ENCODE data around the gene ZDHHC11B. TPM values are rescaled to one million over a fixed set of nuclear protein-coding genes. Genes with fewer than 3 reads are reported as not detected.
A peak's percentile ranks its signal among the peaks of the same experiment; 100 is the strongest.
"Not testable (repeated sequence)": the region's sequence is repeated elsewhere in the genome, so short reads cannot be mapped to it uniquely, and the experiment has no call there.

Gene ZDHHC11B
- total and polyA plus RNA-seq, 8 donors, result 0.93 to 42.4 (median 8.6) TPM

DNA sequence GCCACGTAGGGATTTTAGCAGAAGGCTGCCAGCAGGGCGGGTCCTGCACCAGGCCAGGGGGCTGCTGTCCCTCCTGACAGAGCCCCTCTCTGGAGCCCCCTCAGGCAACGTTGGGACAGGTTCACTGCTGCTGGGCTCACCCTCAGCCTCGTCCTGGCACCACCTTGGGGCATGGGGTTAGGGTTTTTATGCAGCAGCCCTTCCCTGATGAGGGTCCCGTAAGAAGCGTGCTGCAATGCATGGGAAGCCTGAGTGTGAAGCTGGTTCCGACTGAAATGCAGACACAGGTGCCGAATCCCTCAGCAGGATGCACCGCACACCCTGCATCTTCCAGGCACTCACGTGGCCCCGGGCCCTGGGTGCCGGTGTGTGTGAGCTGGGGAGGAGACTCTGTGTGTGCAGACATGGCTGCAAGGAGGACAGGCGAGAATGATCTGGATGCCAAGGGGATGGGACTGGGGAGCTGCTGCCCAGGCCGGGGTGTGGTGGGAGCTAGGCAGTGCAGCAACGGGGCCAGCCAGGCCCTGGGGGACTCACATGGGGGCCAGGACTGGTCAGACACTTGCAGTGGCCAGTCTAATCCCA lies 27.1 kb downstream of the ZDHHC11B start:
- TF ChIP-seq, protein P1, sequence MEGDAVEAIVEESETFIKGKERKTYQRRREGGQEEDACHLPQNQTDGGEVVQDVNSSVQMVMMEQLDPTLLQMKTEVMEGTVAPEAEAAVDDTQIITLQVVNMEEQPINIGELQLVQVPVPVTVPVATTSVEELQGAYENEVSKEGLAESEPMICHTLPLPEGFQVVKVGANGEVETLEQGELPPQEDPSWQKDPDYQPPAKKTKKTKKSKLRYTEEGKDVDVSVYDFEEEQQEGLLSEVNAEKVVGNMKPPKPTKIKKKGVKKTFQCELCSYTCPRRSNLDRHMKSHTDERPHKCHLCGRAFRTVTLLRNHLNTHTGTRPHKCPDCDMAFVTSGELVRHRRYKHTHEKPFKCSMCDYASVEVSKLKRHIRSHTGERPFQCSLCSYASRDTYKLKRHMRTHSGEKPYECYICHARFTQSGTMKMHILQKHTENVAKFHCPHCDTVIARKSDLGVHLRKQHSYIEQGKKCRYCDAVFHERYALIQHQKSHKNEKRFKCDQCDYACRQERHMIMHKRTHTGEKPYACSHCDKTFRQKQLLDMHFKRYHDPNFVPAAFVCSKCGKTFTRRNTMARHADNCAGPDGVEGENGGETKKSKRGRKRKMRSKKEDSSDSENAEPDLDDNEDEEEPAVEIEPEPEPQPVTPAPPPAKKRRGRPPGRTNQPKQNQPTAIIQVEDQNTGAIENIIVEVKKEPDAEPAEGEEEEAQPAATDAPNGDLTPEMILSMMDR (IDR thresholded peaks at IDR 0.05), result no peak
- TF ChIP-seq EP300 (IDR thresholded peaks at IDR 0.05) (no peak), POLR2AphosphoS5 (IDR thresholded peaks at IDR 0.05) (no peak), POLR2A (IDR thresholded peaks at IDR 0.05) (no peak)
- intact Hi-C loops (cut with DNase I; ENCODE audit: low total_unique reads), result loop anchor here (5.0 kb wide), 1 partner anchor 90 kb away; no protein-coding TSS in a partner anchor
- Histone ChIP-seq H3K9me3 (no peaks in the 10 kb centered on the region), H3K4me3 (no peak overlapping the region), H3K27ac (no peak overlapping the region), H3K4me1 (peaks cover 36 to 45% (median 39%) of the 10 kb centered on the region in 4 donors), H3K36me3 (peaks cover 0 to 5% (median 0%) of the 10 kb centered on the region in 4 donors), H3K27me3 (no peaks in the 10 kb centered on the region)
- 73 to 82% (median 79%) methylated on average over 15 of the region's 15 CpGs for WGBS, 5 donors
- peak in 1 of 2 donors; percentile 23 for DNase-seq

DNA sequence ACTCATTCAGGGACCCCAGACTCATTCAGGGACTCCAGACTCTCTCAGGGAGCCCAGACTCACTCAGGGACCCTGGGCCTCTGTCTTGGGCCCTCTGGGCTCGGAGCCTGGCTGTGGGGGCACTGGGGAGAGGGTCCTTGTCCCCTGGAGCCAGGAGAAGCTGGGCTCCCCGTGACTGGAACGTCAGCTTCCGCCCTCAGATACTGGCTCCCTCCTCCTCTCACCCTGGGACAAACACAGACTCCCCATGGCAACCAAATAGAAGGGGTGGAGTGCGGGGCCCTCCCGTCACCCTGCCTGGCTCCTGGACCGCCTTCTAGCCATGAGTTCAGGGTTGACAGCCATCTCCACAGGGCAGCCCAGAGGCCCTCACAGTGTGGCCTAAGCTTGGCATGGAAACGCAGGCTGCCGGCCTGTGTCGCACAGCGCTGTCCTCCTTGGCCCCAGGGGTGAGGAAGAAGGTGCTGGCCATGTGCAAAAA lies 27.6 kb downstream of the ZDHHC11B start:
- H3K4me3 ChIP-seq, result no peak overlapping the region
- H3K9me3 ChIP-seq, result no peaks in the 10 kb centered on the region
- peaks cover 0 to 5% (median 0%) of the 10 kb centered on the region in 4 donors for H3K36me3 ChIP-seq
- intact Hi-C loops (cut with DNase I; ENCODE audit: low total_unique reads), result loop anchor here (5.0 kb wide), 1 partner anchor 90 kb away; no protein-coding TSS in a partner anchor
- peaks cover 36 to 42% (median 39%) of the 10 kb centered on the region in 4 donors for H3K4me1 ChIP-seq
- 20 to 41% (median 34%) methylated on average over 11 of the region's 11 CpGs for WGBS, 5 donors
- H3K27me3 ChIP-seq, result no peaks in the 10 kb centered on the region
- DNase-seq, result peak; percentile 64 to 94
- peak overlapping the region in 4 of 5 donors; percentile 12 to 69 (median 54) for H3K27ac ChIP-seq
- no peak for TF ChIP-seq POLR2AphosphoS5 (IDR thresholded peaks at IDR 0.05)
- no peak for TF ChIP-seq POLR2A (IDR thresholded peaks at IDR 0.05)
- TF ChIP-seq, protein P1 (IDR thresholded peaks at IDR 0.05), result no peak
- no peak for TF ChIP-seq EP300 (IDR thresholded peaks at IDR 0.05)

GRCh38 chr5:756171-756570 lies 28.4 kb downstream of the ZDHHC11B start:
- Histone ChIP-seq H3K4me3 (no peak overlapping the region), H3K36me3 (peaks cover 0 to 5% (median 0%) of the 10 kb centered on the region in 4 donors), H3K27ac (peak overlapping the region in 2 of 5 donors; percentile 68 to 69), H3K9me3 (no peaks in the 10 kb centered on the region), H3K4me1 (peaks cover 36 to 40% (median 39%) of the 10 kb centered on the region in 4 donors), H3K27me3 (no peaks in the 10 kb centered on the region)
- intact Hi-C loops (cut with DNase I; ENCODE audit: low total_unique reads), result loop anchor here (5.0 kb wide), 1 partner anchor 91 kb away; no protein-coding TSS in a partner anchor
- peak; percentile 53 to 56 for DNase-seq
- no peak for TF ChIP-seq EP300 (IDR thresholded peaks at IDR 0.05)
- TF ChIP-seq POLR2AphosphoS5 (IDR thresholded peaks at IDR 0.05), result no peak
- 75 to 85% (median 81%) methylated on average over 6 to 10 of the region's 10 CpGs for WGBS, 5 donors

DNA sequence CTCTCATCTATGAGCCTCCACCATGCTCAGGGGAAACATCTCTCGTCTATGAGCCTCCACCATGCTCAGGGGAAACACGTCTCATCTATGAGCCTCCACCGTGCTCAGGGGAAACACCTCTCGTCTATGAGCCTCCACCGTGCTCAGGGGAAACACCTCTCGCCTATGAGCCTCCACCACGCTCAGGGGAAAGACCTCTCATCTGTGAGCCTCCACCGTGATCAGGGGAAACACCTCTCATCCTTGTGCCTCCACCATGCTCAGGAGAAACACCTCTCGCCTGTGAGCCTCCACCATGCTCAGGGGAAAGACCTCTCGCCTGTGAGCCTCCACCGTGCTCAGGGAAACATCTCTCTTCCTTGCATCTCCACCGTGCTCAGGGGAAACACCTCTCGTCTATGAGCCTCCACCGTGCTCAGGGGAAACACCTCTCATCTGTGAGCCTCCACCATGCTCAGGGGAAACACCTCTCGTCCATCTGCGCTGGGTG lies 30.3 kb downstream of the ZDHHC11B start:
- H3K27me3 ChIP-seq; H3K27ac ChIP-seq; H3K36me3 ChIP-seq; DNase-seq; intact Hi-C loops (cut with DNase I; ENCODE audit: low total_unique reads); H3K9me3 ChIP-seq; H3K4me3 ChIP-seq: not testable (repeated sequence)
- WGBS, 5 donors, result 58 to 89% (median 63%) methylated on average over 16 of the region's 16 CpGs
- peaks cover 26 to 32% (median 31%) of the 10 kb centered on the region in 4 donors for H3K4me1 ChIP-seq

DNA sequence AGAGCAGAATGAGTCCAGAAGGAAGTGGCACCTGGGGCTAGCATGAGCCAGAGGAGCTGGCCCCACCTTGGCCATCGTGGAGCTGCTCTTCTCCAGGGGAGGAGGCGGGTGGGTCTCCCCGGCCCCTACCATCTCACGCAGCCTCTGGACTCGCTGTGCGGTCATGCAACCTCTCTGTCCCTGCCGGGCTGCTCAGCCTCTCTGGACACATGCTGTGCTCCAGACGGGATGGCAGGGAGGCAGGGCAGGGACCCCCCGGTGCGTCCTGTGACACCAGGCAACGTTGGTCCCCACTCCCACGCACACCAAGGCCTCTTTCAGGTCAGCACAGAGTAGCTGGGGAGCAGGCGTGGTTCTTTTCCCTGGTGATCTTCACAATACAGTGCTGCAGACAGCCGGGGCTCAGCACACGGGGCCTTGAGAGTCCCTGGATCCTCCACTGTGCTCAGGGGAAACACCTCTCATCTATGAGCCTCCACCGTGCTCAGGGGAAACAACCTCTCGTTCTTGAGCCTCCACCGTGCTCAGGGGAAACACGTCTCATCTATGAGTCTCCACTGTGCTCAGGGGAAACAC lies 30.9 kb downstream of the ZDHHC11B start:
- H3K27ac ChIP-seq; intact Hi-C loops (cut with DNase I; ENCODE audit: low total_unique reads); DNase-seq; H3K36me3 ChIP-seq; H3K9me3 ChIP-seq; H3K4me3 ChIP-seq; H3K27me3 ChIP-seq: not testable (repeated sequence)
- WGBS, 5 donors, result 79 to 88% (median 82%) methylated on average over 15 to 18 of the region's 19 CpGs
- H3K4me1 ChIP-seq, result peaks cover 21 to 27% (median 25%) of the 10 kb centered on the region in 4 donors

- peaks cover 0 to 18% (median 0%) of the 10 kb centered on the region in 4 donors for H3K36me3 ChIP-seq
- H3K27me3 ChIP-seq; intact Hi-C loops (cut with DNase I; ENCODE audit: low total_unique reads); H3K9me3 ChIP-seq; H3K4me3 ChIP-seq; H3K27ac ChIP-seq; DNase-seq: not testable (repeated sequence)
- H3K4me1 ChIP-seq, result peaks cover 11 to 16% (median 15%) of the 10 kb centered on the region in 4 donors
- 72 to 79% (median 77%) methylated on average over 10 to 18 of the region's 20 CpGs for WGBS, 5 donors
These were observed 31.9 kb downstream of the ZDHHC11B start for GRCh38 chr5:752532-753115.

- H3K4me3 ChIP-seq; DNase-seq; H3K9me3 ChIP-seq; H3K27me3 ChIP-seq; H3K27ac ChIP-seq; H3K4me1 ChIP-seq; intact Hi-C loops (cut with DNase I; ENCODE audit: low total_unique reads): not testable (repeated sequence)
- WGBS, 5 donors, result 75 to 96% (median 91%) methylated on average over 2 to 8 of the region's 8 CpGs
- H3K36me3 ChIP-seq, result peaks cover 0 to 18% (median 0%) of the 10 kb centered on the region in 4 donors
These were observed 32.5 kb downstream of the ZDHHC11B start for GRCh38 chr5:751992-752391.

Measured in stomach (tissue), 9 donors.